ENCODE measurements around the gene IL10. TPM values are rescaled to one million over a fixed set of nuclear protein-coding genes. Genes with fewer than 3 reads are reported as not detected.

Gene IL10
- total RNA-seq, 2 donors from 2014 or later: 0.93 to 3.1 TPM

DNA sequence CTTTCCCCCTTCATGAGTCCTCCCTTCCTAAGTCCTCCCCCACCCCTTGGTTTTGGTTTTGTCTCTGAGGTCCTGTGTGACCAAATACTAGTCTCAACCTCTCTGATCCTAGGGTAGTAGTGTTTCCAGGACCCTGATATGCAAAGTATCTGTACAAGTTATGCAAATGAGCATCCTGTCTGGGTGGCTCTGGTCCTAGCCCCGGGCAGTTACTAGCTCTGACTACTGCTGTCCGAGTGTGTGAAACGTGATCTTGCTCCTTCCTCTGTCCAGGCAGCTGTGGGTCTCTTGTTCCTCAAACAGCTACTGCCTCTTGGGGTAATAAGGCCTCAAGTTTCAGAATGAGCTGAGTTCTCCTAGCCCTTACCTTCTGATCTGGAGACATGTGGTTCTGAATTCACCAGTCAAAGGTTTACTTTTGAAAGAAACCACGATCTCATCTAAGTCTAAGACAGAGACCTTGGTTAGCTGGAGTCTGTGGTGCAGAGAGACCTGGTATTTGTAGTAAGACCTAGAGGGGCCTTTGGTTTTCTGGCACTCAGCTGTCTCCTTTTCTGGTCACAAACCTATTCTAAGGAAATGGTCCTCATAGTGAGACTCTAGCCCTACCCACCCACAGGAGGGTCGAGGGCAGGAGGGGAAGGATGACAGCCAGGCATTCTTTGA is 32.8 kb downstream of the IL10 start:
- H3K4me1 ChIP-seq: peaks cover 0 to 48% of the 10 kb centered on the region in 2 donors
- no peaks in the 10 kb centered on the region for H3K27me3 ChIP-seq
- TF ChIP-seq, protein P1, sequence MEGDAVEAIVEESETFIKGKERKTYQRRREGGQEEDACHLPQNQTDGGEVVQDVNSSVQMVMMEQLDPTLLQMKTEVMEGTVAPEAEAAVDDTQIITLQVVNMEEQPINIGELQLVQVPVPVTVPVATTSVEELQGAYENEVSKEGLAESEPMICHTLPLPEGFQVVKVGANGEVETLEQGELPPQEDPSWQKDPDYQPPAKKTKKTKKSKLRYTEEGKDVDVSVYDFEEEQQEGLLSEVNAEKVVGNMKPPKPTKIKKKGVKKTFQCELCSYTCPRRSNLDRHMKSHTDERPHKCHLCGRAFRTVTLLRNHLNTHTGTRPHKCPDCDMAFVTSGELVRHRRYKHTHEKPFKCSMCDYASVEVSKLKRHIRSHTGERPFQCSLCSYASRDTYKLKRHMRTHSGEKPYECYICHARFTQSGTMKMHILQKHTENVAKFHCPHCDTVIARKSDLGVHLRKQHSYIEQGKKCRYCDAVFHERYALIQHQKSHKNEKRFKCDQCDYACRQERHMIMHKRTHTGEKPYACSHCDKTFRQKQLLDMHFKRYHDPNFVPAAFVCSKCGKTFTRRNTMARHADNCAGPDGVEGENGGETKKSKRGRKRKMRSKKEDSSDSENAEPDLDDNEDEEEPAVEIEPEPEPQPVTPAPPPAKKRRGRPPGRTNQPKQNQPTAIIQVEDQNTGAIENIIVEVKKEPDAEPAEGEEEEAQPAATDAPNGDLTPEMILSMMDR (IDR thresholded peaks at IDR 0.05): no peak
- no peaks in the 10 kb centered on the region for H3K9me3 ChIP-seq
- DNase-seq (ENCODE audit: low spot score): no peak
- H3K4me3 ChIP-seq: no peak overlapping the region
- no peak overlapping the region for H3K27ac ChIP-seq
- peaks cover 14% of the 10 kb centered on the region for H3K36me3 ChIP-seq

DNA sequence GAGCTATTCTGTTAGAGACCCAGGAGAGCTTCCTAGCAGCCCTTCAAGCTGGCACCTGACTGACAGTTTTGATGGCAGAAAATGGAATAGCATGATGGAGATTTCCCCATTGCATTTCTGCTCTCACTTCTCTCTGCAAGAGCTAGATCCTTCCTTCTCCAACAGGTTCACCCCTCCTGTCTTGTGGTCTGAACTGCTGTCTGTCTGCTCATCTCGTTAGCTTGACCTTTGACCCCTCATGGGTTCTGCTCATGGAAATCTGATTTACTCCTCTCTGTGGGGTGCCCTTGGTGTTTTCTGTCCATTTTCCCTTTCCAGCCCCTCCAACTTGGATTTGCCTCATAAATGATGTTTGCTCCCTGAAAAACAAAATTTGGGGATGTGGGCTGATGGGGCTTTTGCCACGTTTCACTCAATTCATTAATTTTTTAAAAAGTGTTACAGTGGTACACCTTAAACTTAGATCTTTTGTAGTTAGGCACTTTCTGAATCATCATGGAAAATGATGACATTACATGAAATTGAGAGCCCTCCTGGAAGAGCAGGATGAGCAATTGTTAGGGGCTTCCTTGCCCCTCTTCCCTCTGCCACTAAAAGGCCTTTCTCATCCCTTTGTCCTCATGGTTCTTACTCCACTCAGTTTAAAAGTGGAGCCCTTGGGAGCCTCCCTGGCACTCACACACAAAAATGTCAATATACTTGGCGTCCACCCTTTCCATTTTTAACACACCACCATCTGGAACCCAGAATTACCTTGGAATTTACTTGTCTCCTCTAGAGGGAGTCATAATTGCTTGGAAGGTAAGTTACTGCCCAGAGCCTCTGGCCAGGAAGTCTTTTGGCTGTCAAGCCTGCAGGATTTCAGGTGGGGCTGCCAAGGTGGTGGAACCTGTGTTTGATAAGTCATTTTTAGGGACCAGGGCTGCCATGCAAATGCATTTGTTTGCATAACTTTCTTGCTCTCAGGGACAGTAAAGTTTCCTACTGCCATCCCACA is 33.6 kb downstream of the IL10 start:
- Histone ChIP-seq H3K4me1 (peaks cover 0 to 50% of the 10 kb centered on the region in 2 donors), H3K4me3 (no peak overlapping the region), H3K36me3 (peaks cover 20% of the 10 kb centered on the region), H3K27me3 (no peaks in the 10 kb centered on the region), H3K27ac (peak overlapping the region in 1 of 2 donors; percentile 69), H3K9me3 (no peaks in the 10 kb centered on the region)
- TF ChIP-seq, protein P1 (IDR thresholded peaks at IDR 0.05): no peak
- DNase-seq (ENCODE audit: low spot score): no peak

DNA sequence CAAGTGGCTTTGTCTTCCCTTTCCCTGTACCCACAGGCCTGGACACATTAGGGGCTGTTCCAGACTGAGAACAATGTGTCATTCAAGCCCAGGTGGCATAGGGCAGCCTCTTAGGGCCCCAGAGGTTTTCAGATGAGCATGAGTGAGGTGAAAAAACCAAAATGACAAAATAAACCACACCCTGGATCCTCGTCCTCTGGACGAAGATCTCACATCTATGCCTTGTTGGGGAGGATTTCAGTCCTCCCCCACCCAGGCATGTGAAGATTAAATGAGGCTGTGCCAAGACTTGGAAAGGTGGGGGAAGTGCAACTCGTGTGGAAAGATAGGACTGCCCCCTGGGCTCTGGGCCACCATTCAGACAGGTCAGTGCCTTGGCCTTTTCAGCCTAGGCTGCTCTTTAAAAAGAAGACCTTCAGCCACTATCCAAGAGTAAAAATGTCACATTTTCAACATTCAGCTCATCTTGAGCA is 34.5 kb downstream of the IL10 start:
- H3K36me3 ChIP-seq: peaks cover 29% of the 10 kb centered on the region
- H3K4me1 ChIP-seq: peaks cover 0 to 50% of the 10 kb centered on the region in 2 donors
- no peak for DNase-seq (ENCODE audit: low spot score)
- no peak overlapping the region for H3K4me3 ChIP-seq
- H3K27ac ChIP-seq: peak overlapping the region; percentile 49 to 69
- H3K27me3 ChIP-seq: no peaks in the 10 kb centered on the region
- TF ChIP-seq, protein P1 (IDR thresholded peaks at IDR 0.05): no peak
- no peaks in the 10 kb centered on the region for H3K9me3 ChIP-seq

DNA sequence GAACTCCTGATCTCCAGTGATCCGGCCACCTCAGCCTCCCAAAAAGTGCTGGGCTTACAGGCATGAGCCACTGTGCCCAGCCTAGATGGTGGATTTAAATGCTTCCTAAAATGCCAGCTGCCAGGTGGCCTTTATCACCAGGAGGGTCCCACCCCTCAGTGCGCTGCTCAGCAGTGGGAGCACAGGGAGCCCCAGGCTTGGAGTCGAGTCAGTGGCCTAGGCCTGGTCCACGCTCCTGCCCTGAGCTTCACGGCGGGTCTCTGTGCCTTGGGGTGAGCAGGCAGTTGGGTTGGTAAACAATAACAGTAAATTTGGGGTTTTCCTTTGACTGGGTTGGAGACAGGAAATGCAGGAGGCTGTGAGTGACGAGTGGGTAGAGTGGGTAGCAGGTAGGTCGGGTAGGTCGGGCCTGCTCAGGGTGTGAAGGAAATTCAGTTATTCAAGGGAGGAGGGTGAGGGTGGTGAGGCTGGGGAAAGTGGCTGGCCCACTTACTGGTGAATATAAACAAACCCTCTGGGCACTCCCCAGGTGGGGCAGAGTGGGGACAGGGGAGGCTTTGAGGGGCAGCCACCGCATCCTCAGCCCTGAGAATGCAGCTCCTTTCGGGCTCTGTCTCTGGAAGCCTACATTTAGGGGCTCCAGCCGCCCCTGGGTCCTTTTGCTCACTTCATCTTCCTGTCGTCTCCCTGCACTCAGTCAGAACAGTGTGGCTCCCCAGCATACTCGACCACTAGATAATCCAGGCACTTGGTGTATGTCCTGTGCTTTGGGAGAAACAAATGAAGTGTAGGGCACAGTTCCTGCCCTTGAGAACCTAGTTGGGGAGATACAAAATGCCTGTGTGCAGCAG is 35.2 kb downstream of the IL10 start:
- no peaks in the 10 kb centered on the region for H3K27me3 ChIP-seq
- peaks cover 36% of the 10 kb centered on the region for H3K36me3 ChIP-seq
- TF ChIP-seq, protein P1 (IDR thresholded peaks at IDR 0.05): no peak
- H3K27ac ChIP-seq: peak overlapping the region; percentile 49 to 69
- H3K4me3 ChIP-seq: no peak overlapping the region
- no peak for DNase-seq (ENCODE audit: low spot score)
- no peaks in the 10 kb centered on the region for H3K9me3 ChIP-seq
- peaks cover 0 to 50% of the 10 kb centered on the region in 2 donors for H3K4me1 ChIP-seq

DNA sequence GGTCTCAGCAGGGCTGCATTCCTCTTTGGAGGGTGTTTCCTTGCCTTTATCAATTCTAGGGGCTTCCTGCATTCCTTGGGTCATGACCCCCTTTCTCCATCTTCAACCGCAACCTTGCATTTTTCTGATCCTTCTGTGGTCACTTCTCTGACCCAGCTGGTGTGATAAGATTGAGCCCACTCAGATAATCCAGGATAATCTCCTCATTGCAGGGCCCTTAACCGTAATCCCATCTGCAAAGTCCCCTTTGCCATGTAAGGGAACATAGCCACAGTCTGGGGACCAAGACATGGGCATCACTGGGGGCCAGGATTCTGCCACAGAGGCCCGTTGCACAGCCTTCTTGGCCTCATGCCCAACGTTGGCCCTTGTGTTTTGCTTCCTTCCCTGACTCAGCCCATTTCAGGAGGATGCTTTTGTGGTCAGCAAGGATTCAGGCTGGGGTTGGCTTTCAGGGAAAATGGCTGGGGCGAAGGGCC is 36.7 kb downstream of the IL10 start:
- Histone ChIP-seq H3K36me3 (peaks cover 51% of the 10 kb centered on the region), H3K4me3 (no peak overlapping the region)
- no peak for DNase-seq (ENCODE audit: low spot score)

More for the DNA sequence above, 36.7 kb downstream of the IL10 start:
- TF ChIP-seq, protein P1 (IDR thresholded peaks at IDR 0.05): no peak
- H3K9me3 ChIP-seq: no peaks in the 10 kb centered on the region
- H3K27ac ChIP-seq: no peak overlapping the region
- H3K27me3 ChIP-seq: no peaks in the 10 kb centered on the region
- H3K4me1 ChIP-seq: peaks cover 0 to 50% of the 10 kb centered on the region in 2 donors

Data from right atrium auricular region (tissue), 2 donors.